ENCODE data around the gene TRPC1.
"Not testable (repeated sequence)": the region's sequence is repeated elsewhere in the genome, so short reads cannot be mapped to it uniquely, and the experiment has no call there.

TRPC1 gene

DNA sequence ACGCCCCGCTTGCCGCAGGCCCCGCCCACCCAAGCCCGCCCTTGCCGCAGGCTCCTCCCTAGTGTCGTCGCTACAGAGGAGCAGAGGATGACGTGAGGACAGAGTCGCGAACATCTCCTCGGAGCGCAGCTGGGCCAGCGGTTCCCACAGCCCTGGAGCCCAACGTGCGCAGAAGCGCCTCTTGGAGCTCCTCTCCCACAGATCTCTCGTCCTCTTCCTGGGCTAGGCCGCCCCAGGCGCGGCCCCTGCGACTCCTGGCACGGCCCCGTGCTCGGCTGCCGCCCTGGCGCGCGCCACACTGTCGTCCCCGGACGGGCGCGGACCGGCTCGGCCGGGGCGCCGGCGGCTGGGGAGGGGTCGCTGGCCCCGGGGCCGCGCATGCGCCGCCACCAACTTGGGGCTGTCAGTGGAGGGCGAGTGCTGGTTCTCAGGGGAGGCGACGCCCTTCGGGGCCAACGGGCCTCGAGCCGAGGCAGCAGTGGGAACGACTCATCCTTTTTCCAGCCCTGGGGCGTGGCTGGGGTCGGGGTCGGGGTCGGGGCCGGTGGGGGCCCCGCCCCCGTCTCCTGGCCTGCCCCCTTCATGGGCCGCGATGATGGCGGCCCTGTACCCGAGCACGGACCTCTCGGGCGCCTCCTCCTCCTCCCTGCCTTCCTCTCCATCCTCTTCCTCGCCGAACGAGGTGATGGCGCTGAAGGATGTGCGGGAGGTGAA is at the start of gene TRPC1:
Gene TRPC1 (plus strand): TSS at position 67 of the 714 bp plus-strand sequence. CDS start 526 bp downstream, at position 593.
- DNase-seq (ENCODE audit: low read depth in 2 of 2), result peak; percentile 24 to 57

DNA sequence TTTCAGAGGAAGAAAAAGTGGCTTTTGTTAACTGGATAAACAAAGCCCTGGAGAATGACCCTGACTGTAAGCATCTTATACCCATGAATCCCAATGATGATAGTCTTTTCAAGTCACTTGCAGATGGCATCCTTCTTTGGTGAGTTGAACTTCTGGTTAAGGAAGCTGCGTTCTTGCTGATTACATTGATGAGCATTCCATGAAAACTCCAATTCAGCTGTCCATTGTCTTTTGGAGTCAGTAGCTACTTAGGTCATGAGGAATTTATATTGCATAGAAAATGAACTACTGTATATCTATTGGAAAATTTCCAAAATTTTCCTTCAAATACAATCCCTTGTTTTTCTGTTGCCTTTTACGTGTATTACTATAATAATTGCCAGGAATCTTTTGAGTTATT is 47.7 kb upstream of the TRPC1 start:
- no peak for DNase-seq (ENCODE audit: low read depth in 2 of 2)

DNA sequence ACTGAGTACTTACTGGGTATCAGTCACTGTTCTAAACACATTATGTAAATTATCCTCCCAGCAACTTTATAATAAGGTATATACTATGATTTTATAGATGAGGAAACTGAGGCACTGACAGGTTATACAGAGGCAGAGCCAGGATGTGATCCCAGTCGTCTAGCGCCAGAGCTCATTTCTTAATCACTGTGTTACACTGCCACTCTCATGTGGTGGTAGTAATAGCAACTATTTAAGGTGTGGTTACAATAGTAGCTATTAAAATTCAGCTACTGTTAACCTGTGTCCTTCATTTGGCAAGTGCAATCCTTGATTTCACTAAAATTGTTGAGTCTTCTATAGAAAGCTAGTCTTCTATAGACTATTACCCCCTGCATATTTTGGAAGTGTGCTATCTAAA is 43.1 kb upstream of the TRPC1 start:
- no peak for DNase-seq (ENCODE audit: low read depth in 2 of 2)

DNA sequence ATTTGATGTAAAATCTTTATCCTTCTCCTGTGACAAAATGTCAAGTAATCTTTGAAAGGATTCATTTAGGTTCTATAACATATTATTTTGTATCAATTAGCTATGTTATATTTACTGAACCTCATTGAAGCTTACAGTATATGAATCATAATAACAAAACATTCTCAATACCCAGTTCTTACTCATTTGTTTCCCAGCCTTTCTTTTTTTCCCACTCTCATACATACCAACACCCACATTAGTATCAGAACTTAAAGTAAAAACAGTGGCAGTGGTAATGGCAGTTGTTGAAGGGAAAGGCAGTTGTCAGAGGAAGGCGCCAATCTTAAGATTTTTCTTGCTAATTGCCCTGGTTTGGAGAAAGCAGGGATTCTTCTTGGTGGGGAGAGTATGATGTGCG is 33.2 kb upstream of the TRPC1 start:
- DNase-seq (ENCODE audit: low read depth in 2 of 2), result no peak

DNA sequence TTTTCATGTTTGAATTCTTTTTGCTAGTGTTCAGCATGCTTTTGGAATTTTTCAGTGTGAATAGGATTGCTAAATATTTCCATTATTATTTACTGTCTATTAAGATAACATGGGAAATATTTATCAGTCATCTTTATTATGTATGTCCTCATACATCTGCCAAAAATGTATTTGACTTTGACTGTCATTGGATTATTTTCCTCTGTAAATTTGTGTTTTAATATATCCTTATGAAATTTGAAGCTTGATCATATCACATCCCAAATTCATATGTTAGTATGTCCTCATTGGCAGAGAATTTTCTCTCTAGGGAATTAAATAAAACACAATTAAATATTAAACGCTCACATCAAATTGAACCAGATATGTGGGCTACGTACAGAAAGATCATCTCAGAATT is 32.3 kb upstream of the TRPC1 start:
- no peak for DNase-seq (ENCODE audit: low read depth in 2 of 2)

DNA sequence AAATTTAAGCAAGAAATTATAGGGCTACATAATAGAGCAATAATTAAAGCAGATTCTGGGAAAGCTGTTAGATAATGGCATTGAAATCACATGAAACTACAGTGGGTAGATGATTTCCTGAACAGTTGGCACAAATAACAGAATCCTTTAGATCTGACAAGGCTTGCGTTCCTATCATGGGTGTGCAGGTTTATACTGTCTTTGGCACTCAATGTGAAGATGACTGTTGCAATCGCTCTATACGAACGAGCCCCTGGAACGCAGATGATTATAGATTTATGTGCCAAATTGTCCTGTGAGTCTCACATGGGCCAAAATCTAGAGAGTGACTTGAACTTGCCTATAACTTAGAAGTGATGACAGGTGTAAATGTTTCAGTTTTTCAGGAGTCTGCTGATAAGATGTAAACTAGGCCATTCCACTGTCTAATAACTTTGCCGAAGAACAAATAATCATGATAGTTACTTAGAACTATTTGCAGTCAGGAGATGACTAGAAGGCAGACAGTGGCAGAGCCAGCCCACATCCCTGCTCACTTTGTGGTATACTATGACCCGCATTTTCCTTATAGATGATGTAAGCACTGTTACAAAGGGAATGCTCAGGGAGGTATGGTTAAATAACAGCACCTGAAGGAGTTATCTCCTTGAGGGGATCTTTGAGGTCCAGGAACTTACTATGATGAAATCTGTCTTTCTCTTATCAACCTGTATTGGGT is 30.5 kb upstream of the TRPC1 start:
- DNase-seq (ENCODE audit: low read depth in 2 of 2), result no peak

DNA sequence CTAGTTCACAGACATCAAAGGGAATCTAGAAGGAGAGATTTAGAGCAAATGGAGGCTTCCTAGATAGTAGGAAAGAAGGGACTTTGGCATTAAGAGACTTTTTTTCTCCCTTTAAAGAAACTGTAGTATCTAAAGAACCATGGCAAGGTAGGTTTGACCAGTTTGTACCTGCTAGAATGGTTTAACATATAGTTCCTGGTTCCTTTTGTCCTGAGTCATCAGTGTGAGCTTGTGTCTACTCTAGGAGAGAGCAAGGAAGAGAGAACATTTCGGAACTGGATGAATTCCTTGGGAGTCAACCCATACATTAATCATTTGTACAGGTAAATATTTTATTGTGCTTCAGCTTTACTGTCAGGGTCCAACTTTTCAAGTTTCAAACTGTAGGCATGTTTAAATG is 29.6 kb upstream of the TRPC1 start:
- no peak for DNase-seq (ENCODE audit: low read depth in 2 of 2)

DNA sequence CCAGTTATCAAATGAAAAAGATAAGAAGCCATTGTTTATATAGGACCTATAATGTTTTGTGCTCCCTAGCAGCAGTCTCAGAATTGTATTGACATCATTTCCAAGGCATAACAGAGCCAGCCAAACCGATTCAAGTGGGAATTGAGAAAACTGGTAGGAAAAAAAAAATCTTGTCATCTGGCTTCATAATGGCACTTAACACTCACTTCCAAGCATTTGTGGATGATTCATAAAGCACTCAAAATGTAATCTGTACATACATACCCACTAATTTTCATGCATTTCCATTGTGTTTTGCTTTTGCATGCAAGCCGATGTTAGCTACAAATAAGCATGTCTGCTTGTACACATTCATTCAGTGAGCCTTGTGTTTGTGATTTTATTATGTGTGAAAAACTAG is 18.6 kb upstream of the TRPC1 start:
- no peak for DNase-seq (ENCODE audit: low read depth in 2 of 2)

DNA sequence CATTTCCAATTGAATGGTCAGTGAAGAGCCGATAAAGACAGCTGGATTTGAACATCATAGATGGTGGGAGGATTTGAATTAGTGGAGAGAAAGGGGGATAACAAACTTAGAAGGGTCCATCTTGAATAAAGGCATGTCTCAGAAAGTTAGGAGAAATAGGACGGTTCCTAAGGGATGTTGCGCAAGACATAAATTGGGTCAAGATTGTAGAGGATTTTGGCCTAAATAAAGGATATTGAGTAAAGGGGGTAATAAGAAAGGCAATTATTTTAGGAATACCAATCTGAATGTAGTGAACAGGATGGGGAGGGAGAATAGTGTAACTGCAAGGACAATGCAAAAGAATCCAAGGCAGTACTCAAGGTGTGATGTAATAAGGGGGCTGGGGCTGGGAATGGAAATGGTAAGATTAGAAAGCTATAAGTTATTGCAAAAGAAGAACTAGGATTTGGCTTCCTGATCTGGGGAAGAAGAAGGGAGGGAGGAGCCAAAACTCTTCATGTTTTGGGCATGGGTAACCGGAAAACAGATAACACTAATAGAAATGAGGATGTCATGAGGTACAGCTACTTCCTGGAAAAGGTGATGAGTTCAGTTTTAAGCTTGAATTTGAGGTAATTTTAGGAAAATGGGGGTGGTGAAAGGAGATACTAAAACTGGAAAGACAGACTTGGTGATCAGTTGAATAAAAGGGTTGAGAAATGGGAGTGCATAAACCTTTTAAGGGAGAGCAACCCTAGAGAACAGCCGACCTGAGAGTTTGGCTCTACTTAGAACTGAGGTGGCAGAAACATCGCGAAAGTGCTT is 17.3 kb upstream of the TRPC1 start:
- no peak for DNase-seq (ENCODE audit: low read depth in 2 of 2)

DNA sequence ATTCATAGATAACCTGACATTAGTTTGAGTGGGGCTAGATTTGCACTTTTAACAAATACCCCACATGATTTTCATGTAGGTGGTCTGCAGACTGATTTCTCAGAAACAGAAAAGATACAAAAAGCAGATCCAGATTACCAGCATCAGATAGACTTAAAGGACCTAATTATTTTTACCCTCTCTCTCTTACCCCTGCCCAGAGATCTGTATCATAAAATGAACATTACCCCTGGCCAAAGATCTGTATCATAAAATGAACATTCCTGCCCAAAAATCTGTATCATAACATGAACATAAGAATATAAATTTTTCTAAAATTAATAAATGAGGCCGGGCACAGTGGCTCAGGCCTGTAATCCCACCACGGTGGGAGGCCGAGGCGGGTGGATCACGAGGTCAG is 14.6 kb upstream of the TRPC1 start:
- DNase-seq (ENCODE audit: low read depth in 2 of 2), result no peak

DNA sequence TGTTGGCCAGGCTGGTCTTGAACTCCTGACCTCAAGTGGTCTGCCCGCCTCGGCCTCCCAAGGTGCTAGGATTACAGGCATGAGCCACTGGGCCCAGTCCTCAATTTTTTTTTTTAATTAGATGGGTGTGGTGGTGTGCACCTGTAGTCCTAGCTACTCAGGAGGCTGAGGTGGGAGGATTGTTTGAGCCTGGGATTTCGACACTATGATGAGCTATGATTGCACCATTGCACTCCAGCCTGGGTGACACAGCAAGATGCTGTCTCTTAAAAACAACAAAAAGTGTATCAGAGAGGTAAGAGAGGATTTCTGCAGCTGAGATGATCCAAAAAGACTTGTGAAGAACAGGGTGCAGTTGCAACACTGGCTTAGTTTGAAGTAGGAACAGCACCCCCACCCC is 9.0 kb upstream of the TRPC1 start:
- DNase-seq (ENCODE audit: low read depth in 2 of 2), result not testable (repeated sequence)

DNA sequence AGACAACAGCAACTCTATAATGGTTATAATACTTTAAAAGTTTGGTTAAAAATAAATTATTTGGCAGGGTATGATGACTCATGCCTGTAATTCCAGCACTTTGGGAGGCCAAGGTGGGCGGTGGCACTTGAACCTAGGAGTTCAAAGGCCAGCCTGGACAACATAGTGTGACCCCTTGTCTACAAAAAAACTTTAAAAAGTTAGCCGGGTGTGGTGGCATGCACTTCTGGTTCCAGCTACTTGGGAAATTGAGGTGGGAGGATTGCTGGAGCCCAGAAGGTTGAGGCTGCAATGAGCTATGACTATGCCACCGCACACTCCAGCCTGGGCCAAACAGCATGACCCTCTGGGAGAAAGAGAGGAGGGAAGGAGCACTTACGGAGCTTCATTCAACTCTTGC is 7.7 kb upstream of the TRPC1 start:
- no peak for DNase-seq (ENCODE audit: low read depth in 2 of 2)

DNA sequence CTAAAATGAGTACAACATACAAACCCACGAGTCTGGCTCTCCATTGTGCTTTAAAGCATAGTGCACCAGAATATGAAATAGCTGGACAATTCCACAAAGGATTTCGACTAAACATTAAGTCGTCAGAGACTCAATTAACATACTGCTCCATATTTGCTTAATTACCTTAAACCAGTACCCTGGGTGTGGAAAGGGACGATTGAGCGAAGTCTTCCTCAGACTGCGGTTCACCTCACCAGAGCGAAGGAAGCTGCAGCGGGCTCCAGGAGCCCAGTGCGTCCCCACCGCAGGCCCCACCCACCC is 218 bp upstream of the TRPC1 start:
- DNase-seq (ENCODE audit: low read depth in 2 of 2), result no peak

DNA sequence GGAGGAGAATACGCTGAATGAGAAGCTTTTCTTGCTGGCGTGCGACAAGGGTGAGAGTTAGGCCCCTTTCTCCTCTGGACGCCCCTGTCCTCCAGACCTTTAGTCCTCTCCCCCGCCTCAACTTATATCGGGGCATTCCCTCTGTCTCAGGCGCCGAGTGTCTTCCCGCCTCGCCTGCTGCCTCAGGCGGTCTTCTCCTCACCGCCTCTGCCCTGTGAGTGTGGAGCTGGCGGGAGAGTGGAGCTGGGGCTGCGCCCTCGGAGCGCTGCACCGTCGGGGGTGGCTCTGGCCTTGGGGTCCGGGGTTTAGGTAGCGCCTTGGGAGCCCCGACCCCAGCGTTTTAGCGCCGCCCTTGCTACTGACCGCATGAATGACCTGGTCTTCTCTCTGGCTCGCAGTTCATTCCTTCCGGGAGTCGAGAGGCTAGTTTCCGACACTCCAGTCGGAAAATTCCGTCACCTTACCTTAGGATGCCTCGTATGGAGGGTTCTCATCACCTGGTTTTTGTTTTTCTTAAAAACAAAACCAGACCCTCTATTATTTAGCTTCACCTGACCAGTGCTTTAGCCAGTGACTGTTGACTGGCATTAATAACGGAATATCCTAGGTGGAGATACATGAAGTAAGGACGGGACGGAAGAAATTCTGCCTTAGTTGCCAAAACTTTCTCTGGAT is 985 bp downstream of the TRPC1 start:
- DNase-seq (ENCODE audit: low read depth in 2 of 2), result no peak

DNA sequence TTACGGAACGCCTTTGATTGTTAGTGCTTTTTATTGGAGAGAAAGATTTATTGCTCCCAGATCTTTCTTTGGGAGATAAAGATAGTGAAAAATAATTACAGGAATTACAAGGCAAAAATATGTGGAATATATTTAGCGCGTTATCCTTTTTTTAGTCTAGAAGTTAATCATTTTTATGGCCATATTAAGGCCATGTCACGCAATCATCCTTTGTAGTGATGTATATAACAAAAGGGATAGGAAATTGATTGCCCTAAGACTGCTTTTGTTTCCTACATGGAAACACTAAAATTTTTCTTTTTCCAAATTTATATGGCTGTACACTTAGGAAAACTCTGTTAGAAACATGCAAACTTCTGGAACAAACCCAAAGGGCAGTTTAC is 1.5 kb downstream of the TRPC1 start:
- DNase-seq (ENCODE audit: low read depth in 2 of 2), result no peak

DNA sequence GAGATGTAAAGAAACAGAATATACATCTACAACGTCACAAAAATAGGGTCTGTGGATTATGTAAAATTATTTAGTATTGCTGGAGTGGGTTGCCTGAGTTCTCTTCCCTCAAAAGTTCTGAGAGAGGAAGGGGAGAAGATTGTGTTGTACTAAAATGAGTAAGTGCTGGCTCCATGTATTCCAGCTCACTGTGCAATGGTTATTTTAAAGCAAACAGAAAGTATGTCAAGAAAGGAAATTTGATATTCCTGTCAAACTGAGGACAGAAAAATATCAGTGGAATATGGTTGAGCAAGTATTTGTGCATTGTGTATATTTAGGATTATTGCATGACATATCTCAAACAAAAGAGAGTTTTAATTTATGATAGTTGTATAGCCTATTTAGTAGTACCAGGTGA is 2.2 kb downstream of the TRPC1 start:
- no peak for DNase-seq (ENCODE audit: low read depth in 2 of 2)

DNA sequence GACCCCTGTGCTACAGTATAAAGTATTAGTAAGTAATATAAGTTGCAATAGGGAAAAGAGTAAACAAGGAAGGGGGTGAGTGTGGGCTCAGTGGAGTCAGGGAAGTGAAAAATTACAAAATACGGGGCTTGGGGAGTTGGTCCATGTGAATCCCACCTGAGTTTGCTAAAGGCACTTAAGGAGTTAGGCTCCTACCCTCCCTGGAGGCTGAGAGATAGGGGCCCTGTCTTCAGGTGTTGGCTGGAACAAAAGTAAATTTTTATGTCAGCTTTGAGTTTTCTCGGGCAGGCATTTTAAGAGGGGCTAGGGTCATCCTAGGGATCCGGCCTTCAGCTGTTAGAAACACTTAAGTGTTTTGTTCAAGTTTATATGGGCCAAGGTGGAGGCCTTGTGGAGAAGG is 8.2 kb downstream of the TRPC1 start:
- DNase-seq (ENCODE audit: low read depth in 2 of 2), result no peak

DNA sequence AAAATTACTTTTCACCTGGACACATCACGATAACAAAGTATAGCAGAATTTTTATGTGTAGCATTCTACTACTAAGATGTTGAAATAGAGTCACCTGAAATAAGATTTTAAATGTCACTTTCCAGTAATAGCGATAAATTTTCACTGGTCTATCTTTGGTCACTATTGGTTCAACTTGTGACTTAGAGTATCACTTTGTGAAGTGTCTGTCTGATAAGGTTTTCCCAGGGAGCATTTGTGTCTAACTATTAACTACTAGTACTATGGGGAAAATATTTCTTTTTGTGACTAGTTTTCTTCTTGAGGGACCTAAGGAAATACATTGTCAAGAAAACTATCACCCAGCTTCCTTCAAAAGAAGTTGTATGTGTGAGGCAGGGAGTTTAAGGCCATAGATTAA is 11.0 kb downstream of the TRPC1 start:
- DNase-seq (ENCODE audit: low read depth in 2 of 2), result no peak

DNA sequence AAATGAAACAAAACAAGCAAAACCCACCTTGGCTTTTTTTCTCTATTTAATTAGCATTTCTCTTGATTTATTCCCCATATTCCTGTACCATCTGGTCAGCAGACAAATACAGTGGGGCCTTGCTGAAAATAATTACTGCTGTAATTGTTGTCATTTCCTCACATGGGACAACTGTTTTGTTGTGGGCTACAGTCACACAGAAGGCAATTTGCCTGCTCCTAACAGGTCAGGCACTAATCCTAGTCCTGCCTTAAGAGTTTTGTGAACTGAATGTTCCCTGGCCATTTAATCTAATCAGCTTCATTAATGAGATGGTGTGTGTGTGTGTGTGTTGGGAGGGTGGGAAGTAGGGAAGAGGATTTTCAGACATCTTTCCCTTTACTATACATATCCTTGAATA is 11.6 kb downstream of the TRPC1 start:
- DNase-seq (ENCODE audit: low read depth in 2 of 2), result no peak

DNA sequence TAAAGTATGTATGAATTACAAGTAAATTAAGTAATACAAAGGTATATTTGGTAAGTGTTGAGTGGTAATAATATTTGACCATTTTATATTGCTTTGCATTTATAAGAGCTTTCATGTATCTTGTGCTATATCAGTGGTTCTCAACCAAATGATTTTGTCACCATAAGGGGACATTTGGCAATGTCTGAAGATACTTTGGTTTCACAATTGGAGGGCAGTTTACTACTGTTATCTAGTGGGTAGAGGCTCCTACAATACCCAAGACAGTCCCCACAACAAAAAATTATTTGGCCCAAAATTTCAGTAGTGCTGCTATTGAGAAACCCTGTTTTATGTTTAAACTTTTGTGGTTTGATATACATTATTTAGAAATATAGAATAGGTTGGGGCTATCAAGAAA is 14.6 kb downstream of the TRPC1 start:
- no peak for DNase-seq (ENCODE audit: low read depth in 2 of 2)

DNA sequence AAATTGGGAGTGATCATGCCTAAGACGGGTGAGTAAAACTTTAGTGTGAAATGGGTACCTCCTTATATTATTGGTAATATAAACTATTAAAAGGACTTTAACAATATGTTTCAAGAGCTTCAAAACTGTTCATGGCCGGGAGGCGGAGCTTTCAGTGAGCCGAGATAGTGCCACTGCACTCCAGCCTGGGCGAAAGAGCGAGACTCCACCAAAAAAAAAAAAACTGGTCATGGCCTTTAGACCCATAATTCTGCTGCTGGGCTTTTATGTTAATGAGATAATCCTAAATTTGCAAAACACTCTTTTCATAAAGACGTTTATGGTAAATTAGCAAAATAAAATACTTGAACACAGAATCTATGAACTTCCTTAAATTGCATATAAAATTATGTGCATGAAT is 22.8 kb downstream of the TRPC1 start:
- DNase-seq (ENCODE audit: low read depth in 2 of 2), result no peak

DNA sequence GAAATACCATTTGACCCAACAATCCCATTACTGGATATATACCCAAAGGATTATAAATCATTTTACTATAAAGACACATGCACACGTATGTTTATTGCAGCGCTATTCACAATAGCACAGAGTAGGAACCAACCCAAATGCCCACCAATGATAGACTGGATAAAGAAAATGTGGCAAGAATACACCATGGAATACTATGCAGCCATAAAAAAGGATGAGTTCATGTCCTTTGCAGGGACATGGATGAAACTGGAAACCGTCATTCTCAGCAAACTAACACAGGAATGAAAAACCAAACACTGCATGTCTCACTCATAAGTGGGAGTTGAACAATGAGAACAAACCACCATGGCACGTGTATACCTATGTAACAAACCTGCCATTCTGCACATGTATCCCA is 26.7 kb downstream of the TRPC1 start:
- not testable (repeated sequence) for DNase-seq (ENCODE audit: low read depth in 2 of 2)

Data from activated CD8-positive, alpha-beta memory T cell treated with anti-CD3 and anti-CD28 coated beads for 4 hours (primary cell).